Measurements from ENCODE around the gene PDZRN3. TPM values are rescaled to one million over a fixed set of nuclear protein-coding genes. Genes with fewer than 3 reads are reported as not detected.

PDZRN3 gene
- total RNA-seq, 1 donor from 2014 or later, result 28.7 TPM

GRCh38 chr3:73521734-73522336, 102.9 kb downstream of the PDZRN3 start:
- Mint-ChIP-seq H3K36me3 (ENCODE audit: insufficient read depth) (peaks cover 6% of the 10 kb centered on the region), H3K9me3 (ENCODE audit: low read depth) (no peaks in the 10 kb centered on the region)

GRCh38 chr3:73520931-73521461, 103.7 kb downstream of the PDZRN3 start:
- Mint-ChIP-seq H3K9me3 (ENCODE audit: low read depth) (no peaks in the 10 kb centered on the region), H3K4me1 (ENCODE audit: low read depth) (peaks cover 7% of the 10 kb centered on the region), H3K4me3 (ENCODE audit: low read depth) (no peak overlapping the region), H3K36me3 (ENCODE audit: insufficient read depth) (peaks cover 6% of the 10 kb centered on the region), H3K27me3 (peaks cover 3% of the 10 kb centered on the region), H3K27ac (peak overlapping the region; percentile 33)
- no peak for TF ChIP-seq CTCF (IDR thresholded peaks at IDR 0.05; ENCODE audit: unreplicated experiment)
- no peak for DNase-seq (ENCODE audit: low spot score, unreplicated experiment)

More at GRCh38 chr3:73521734-73522336, 102.9 kb downstream of the PDZRN3 start:
- no peak overlapping the region for H3K4me3 Mint-ChIP-seq (ENCODE audit: low read depth)
- peaks cover 3% of the 10 kb centered on the region for H3K27me3 Mint-ChIP-seq
- H3K27ac Mint-ChIP-seq, result no peak overlapping the region
- no peak for TF ChIP-seq CTCF (IDR thresholded peaks at IDR 0.05; ENCODE audit: unreplicated experiment)
- H3K4me1 Mint-ChIP-seq (ENCODE audit: low read depth), result peaks cover 1% of the 10 kb centered on the region
- DNase-seq (ENCODE audit: low spot score, unreplicated experiment), result no peak

GRCh38 chr3:73516631-73517030, 108.1 kb downstream of the PDZRN3 start:
- no peak for DNase-seq (ENCODE audit: low spot score, unreplicated experiment)
- no peaks in the 10 kb centered on the region for H3K27me3 Mint-ChIP-seq
- H3K9me3 Mint-ChIP-seq (ENCODE audit: low read depth), result peaks cover 3% of the 10 kb centered on the region
- no peak for TF ChIP-seq CTCF (IDR thresholded peaks at IDR 0.05; ENCODE audit: unreplicated experiment)
- H3K4me1 Mint-ChIP-seq (ENCODE audit: low read depth), result peaks cover 32% of the 10 kb centered on the region
- no peak overlapping the region for H3K27ac Mint-ChIP-seq
- H3K4me3 Mint-ChIP-seq (ENCODE audit: low read depth), result no peak overlapping the region
- H3K36me3 Mint-ChIP-seq (ENCODE audit: insufficient read depth), result no peaks in the 10 kb centered on the region

- no peak for TF ChIP-seq CTCF (IDR thresholded peaks at IDR 0.05; ENCODE audit: unreplicated experiment)
Measured at GRCh38 chr3:73513260-73513659, 111.5 kb downstream of the PDZRN3 start.

GRCh38 chr3:73511571-73512525, 112.9 kb downstream of the PDZRN3 start:
- TF ChIP-seq CTCF (IDR thresholded peaks at IDR 0.05; ENCODE audit: unreplicated experiment), result no peak
- Mint-ChIP-seq H3K27me3 (no peaks in the 10 kb centered on the region), H3K36me3 (ENCODE audit: insufficient read depth) (no peaks in the 10 kb centered on the region), H3K4me3 (ENCODE audit: low read depth) (no peak overlapping the region), H3K27ac (peak overlapping the region; percentile 80), H3K4me1 (ENCODE audit: low read depth) (peaks cover 56% of the 10 kb centered on the region), H3K9me3 (ENCODE audit: low read depth) (peaks cover 3% of the 10 kb centered on the region)
- no peak for DNase-seq (ENCODE audit: low spot score, unreplicated experiment)

More at GRCh38 chr3:73513260-73513659, 111.5 kb downstream of the PDZRN3 start:
- Mint-ChIP-seq H3K27me3 (no peaks in the 10 kb centered on the region), H3K4me3 (ENCODE audit: low read depth) (no peak overlapping the region), H3K36me3 (ENCODE audit: insufficient read depth) (no peaks in the 10 kb centered on the region), H3K27ac (peak overlapping the region; percentile 8), H3K4me1 (ENCODE audit: low read depth) (peaks cover 57% of the 10 kb centered on the region), H3K9me3 (ENCODE audit: low read depth) (peaks cover 3% of the 10 kb centered on the region)
- peak; percentile 28 for DNase-seq (ENCODE audit: low spot score, unreplicated experiment)

Measured in progenitor cell of endocrine pancreas (in vitro differentiated cells).